GM12872 (cell line): ENCODE results near the gene OR5B12.

Experiments
- CTCF ChIP-seq: IDR thresholded peaks from 3 replicates; pipeline ENCODE4 v1.5.1; 2011; ENCODE audit warnings: low read depth, mild to moderate bottlenecking, low read length, moderate library complexity; ENCODE audit not compliant: insufficient read depth

Gene OR5B12

GRCh38 chr11:58442136-58442535 is at the start of gene OR5B12:
Gene OR5B12 (minus strand): TSS chr11:58442236. CDS start chr11:58440151, 2,085 bp downstream.
- no peak for TF ChIP-seq CTCF

- TF ChIP-seq CTCF, result no peak
These were observed 48.8 kb upstream of the OR5B12 start for GRCh38 chr11:58490827-58491226.

GRCh38 chr11:58487170-58487569 is 45.1 kb upstream of the OR5B12 start:
- no peak for TF ChIP-seq CTCF

- no peak for TF ChIP-seq CTCF
These were observed 43.9 kb upstream of the OR5B12 start for GRCh38 chr11:58485961-58486360.

GRCh38 chr11:58471892-58472291 is 29.9 kb upstream of the OR5B12 start:
- TF ChIP-seq CTCF, result no peak

- TF ChIP-seq CTCF, result no peak
These were observed 24.3 kb upstream of the OR5B12 start for GRCh38 chr11:58466293-58466692.

GRCh38 chr11:58465690-58466089 is 23.7 kb upstream of the OR5B12 start:
- no peak for TF ChIP-seq CTCF

- TF ChIP-seq CTCF, result no peak
These were observed 9.5 kb upstream of the OR5B12 start for GRCh38 chr11:58451585-58451984.
